ENCODE data around the gene CTNNA2. TPM values are rescaled to one million over a fixed set of nuclear protein-coding genes. Genes with fewer than 3 reads are reported as not detected.
A peak's percentile ranks its signal among the peaks of the same experiment; 100 is the strongest.

The CTNNA2 gene
- total RNA-seq, 3 donors from 2014 or later: 0.29 to 4.2 (median 1.1) TPM

- intact Hi-C loops (cut with DNase I, micrococcal nuclease): no loop called here
- peak; percentile 44 for ATAC-seq
Observed at GRCh38 chr2:79944205-79944604, 431.4 kb downstream of the CTNNA2 start.

GRCh38 chr2:79945653-79946445 lies 433.0 kb downstream of the CTNNA2 start:
- no peak for DNase-seq
- intact Hi-C loops (cut with DNase I, micrococcal nuclease): no loop called here
- Histone ChIP-seq H3K36me3 (ENCODE audit: low read depth) (no peaks in the 10 kb centered on the region), H3K9me3 (no peaks in the 10 kb centered on the region), H3K4me3 (no peak overlapping the region), H3K4me1 (ENCODE audit: low read depth) (no peaks in the 10 kb centered on the region)
- TF ChIP-seq CTCF (IDR thresholded peaks at IDR 0.05): no peak
- no peak for ATAC-seq

More at GRCh38 chr2:79944205-79944604, 431.4 kb downstream of the CTNNA2 start:
- no peak for DNase-seq
- Histone ChIP-seq H3K36me3 (ENCODE audit: low read depth) (no peaks in the 10 kb centered on the region), H3K4me1 (ENCODE audit: low read depth) (no peaks in the 10 kb centered on the region), H3K9me3 (no peaks in the 10 kb centered on the region), H3K4me3 (no peak overlapping the region)
- no peak for TF ChIP-seq CTCF (IDR thresholded peaks at IDR 0.05)

- H3K4me3 ChIP-seq: no peak overlapping the region
- no peak for ATAC-seq
- no peak for TF ChIP-seq CTCF (IDR thresholded peaks at IDR 0.05)
- no peak for DNase-seq
- intact Hi-C loops (cut with DNase I, micrococcal nuclease): no loop called here
- H3K9me3 ChIP-seq: no peaks in the 10 kb centered on the region
- no peaks in the 10 kb centered on the region for H3K36me3 ChIP-seq (ENCODE audit: low read depth)
- H3K4me1 ChIP-seq (ENCODE audit: low read depth): no peaks in the 10 kb centered on the region
Observed at GRCh38 chr2:79947751-79948150, 434.9 kb downstream of the CTNNA2 start.

GRCh38 chr2:79950526-79950925 lies 437.7 kb downstream of the CTNNA2 start:
- ATAC-seq: no peak
- no peak overlapping the region for H3K4me3 ChIP-seq
- no peak for DNase-seq
- intact Hi-C loops (cut with DNase I, micrococcal nuclease): no loop called here
- no peaks in the 10 kb centered on the region for H3K4me1 ChIP-seq (ENCODE audit: low read depth)
- TF ChIP-seq CTCF (IDR thresholded peaks at IDR 0.05): no peak
- no peaks in the 10 kb centered on the region for H3K36me3 ChIP-seq (ENCODE audit: low read depth)
- H3K9me3 ChIP-seq: no peaks in the 10 kb centered on the region

- DNase-seq (no peak), ATAC-seq (no peak)
- Histone ChIP-seq H3K4me1 (ENCODE audit: low read depth) (no peaks in the 10 kb centered on the region), H3K4me3 (no peak overlapping the region), H3K9me3 (no peaks in the 10 kb centered on the region), H3K36me3 (ENCODE audit: low read depth) (no peaks in the 10 kb centered on the region)
- TF ChIP-seq CTCF (IDR thresholded peaks at IDR 0.05): no peak
- intact Hi-C loops (cut with DNase I, micrococcal nuclease): no loop called here
Observed at GRCh38 chr2:79952616-79953015, 439.8 kb downstream of the CTNNA2 start.
